ENCODE measurements around the gene HOMER2. TPM values are rescaled to one million over a fixed set of nuclear protein-coding genes. Genes with fewer than 3 reads are reported as not detected.

Gene HOMER2
- total and polyA plus RNA-seq, 2 of the 4 experiments (the other 2 are of a cell fraction) = 0.54 to 0.79 TPM

DNA sequence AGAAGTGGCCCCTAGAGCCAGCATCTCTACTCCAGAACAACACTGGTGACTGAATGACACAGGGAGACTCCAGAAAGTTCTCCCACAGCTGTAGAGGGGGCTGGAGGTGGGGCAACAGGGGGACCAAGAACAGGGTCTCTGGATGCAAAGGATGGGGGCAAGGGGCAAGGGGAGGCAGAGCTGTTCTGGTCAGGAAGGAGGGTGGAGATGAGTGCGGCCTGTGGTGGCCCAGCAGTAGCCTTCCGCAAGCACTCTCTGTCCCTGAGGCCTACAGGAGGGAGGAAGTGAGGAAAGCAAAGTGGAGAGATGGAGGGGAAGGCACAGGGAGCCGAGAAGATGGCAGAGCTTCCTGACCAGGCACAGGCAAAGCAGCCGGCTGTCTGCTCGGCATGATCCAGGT is 56.5 kb downstream of the HOMER2 start:
- H3K4ac ChIP-seq (ENCODE audit: low read depth, low read length) = no peak overlapping the region
- POLR2A ChIA-PET (ENCODE audit: unreplicated experiment) = no interaction called here
- H3K9ac ChIP-seq (ENCODE audit: low read depth, low read length) = no peak overlapping the region
- no peak overlapping the region for H3K23ac ChIP-seq (ENCODE audit: low read depth, low read length)
- no peak overlapping the region for H3K56ac ChIP-seq (ENCODE audit: extremely low read depth, insufficient read depth, low read length)
- no peak overlapping the region for H4K91ac ChIP-seq (ENCODE audit: insufficient read depth, low read depth, low read length)
- no peak overlapping the region for H4K8ac ChIP-seq (ENCODE audit: low read depth in 2 of 2, low read length in 2 of 2)
- no peaks in the 10 kb centered on the region for H3K79me1 ChIP-seq (ENCODE audit: low read depth in 1 of 2, low read length in 2 of 2)
- H3K4me2 ChIP-seq (ENCODE audit: low read depth, low read length) = no peak overlapping the region
- H2AFZ ChIP-seq (replicated peaks; ENCODE audit: low read length, poor library complexity) = no peak overlapping the region
- no peak overlapping the region for H2BK5ac ChIP-seq (ENCODE audit: low read depth, low read length, poor library complexity, severe bottlenecking)
- no peak overlapping the region for H3K18ac ChIP-seq (ENCODE audit: low read depth, low read length)
- DNase-seq (no peak), ATAC-seq (ENCODE audit: low read depth) (no peak)
- dilution Hi-C loops (cut with HindIII; ENCODE audit: low sequenced_read_pairs, unreplicated experiment) = no loop called here
- peaks cover 10% of the 10 kb centered on the region for H3K27me3 ChIP-seq (ENCODE audit: control insufficient read depth, insufficient read depth, low read length)
- CTCF ChIA-PET = no interaction called here
- TF ChIP-seq MXI1 (IDR thresholded peaks at IDR 0.05; ENCODE audit: borderline replicate concordance, low read depth, low read length) (no peak), BHLHE40 (IDR thresholded peaks at IDR 0.05; ENCODE audit: low read depth, low read length) (no peak), POLR2A (IDR thresholded peaks at IDR 0.05; ENCODE audit: low read depth, low read length) (no peak), RCOR1 (IDR thresholded peaks at IDR 0.05; ENCODE audit: insufficient replicate concordance, low read length) (no peak), RFX5 (IDR thresholded peaks at IDR 0.05; ENCODE audit: low read depth, low read length) (no peak), CEBPB (IDR thresholded peaks at IDR 0.05; ENCODE audit: low read depth, low read length) (no peak), NFE2L2 (IDR thresholded peaks at IDR 0.05; ENCODE audit: low read depth, low read length) (no peak), SMC3 (IDR thresholded peaks at IDR 0.05; ENCODE audit: low read depth, low read length) (no peak), RAD21 (IDR thresholded peaks at IDR 0.05; ENCODE audit: low read length) (no peak), MAZ (IDR thresholded peaks at IDR 0.05; ENCODE audit: borderline replicate concordance, low read depth, low read length) (no peak), MAFK (IDR thresholded peaks at IDR 0.05; ENCODE audit: low read depth, low read length) (no peak), CHD1 (IDR thresholded peaks at IDR 0.05; ENCODE audit: low read depth, low read length) (no peak), FOS (IDR thresholded peaks at IDR 0.05; ENCODE audit: low read depth, low read length) (no peak)
- TF ChIP-seq, protein P1, sequence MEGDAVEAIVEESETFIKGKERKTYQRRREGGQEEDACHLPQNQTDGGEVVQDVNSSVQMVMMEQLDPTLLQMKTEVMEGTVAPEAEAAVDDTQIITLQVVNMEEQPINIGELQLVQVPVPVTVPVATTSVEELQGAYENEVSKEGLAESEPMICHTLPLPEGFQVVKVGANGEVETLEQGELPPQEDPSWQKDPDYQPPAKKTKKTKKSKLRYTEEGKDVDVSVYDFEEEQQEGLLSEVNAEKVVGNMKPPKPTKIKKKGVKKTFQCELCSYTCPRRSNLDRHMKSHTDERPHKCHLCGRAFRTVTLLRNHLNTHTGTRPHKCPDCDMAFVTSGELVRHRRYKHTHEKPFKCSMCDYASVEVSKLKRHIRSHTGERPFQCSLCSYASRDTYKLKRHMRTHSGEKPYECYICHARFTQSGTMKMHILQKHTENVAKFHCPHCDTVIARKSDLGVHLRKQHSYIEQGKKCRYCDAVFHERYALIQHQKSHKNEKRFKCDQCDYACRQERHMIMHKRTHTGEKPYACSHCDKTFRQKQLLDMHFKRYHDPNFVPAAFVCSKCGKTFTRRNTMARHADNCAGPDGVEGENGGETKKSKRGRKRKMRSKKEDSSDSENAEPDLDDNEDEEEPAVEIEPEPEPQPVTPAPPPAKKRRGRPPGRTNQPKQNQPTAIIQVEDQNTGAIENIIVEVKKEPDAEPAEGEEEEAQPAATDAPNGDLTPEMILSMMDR (conservative IDR thresholded peaks at IDR 0.05; ENCODE audit: low read depth, low read length) = no peak
- TF ChIP-seq, protein P2, sequence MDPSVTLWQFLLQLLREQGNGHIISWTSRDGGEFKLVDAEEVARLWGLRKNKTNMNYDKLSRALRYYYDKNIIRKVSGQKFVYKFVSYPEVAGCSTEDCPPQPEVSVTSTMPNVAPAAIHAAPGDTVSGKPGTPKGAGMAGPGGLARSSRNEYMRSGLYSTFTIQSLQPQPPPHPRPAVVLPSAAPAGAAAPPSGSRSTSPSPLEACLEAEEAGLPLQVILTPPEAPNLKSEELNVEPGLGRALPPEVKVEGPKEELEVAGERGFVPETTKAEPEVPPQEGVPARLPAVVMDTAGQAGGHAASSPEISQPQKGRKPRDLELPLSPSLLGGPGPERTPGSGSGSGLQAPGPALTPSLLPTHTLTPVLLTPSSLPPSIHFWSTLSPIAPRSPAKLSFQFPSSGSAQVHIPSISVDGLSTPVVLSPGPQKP (IDR thresholded peaks at IDR 0.05; ENCODE audit: borderline replicate concordance, low read depth, low read length) = no peak
- TF ChIP-seq, protein P3, sequence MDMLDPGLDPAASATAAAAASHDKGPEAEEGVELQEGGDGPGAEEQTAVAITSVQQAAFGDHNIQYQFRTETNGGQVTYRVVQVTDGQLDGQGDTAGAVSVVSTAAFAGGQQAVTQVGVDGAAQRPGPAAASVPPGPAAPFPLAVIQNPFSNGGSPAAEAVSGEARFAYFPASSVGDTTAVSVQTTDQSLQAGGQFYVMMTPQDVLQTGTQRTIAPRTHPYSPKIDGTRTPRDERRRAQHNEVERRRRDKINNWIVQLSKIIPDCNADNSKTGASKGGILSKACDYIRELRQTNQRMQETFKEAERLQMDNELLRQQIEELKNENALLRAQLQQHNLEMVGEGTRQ (IDR thresholded peaks at IDR 0.05; ENCODE audit: low read depth, low read length) = no peak
- H3K14ac ChIP-seq (replicated peaks; ENCODE audit: low read depth, low read length) = no peak overlapping the region
- H2AK5ac ChIP-seq (ENCODE audit: low read depth, low read length) = no peak overlapping the region
- no peak overlapping the region for H2BK20ac ChIP-seq (ENCODE audit: low read depth, low read length)
- intact Hi-C loops (cut with micrococcal nuclease) = no loop called here
- BruUV-seq (replicated peaks) = no TSS peak
- no peaks in the 10 kb centered on the region for H4K20me1 ChIP-seq (ENCODE audit: insufficient read depth, low read length)
- no peak overlapping the region for H4K5ac ChIP-seq (ENCODE audit: low read depth, low read length)
- no peak overlapping the region for H2AK9ac ChIP-seq (replicated peaks; ENCODE audit: low read depth, low read length, poor library complexity)
- in situ Hi-C loops (cut with MboI; ENCODE audit: low sequenced_read_pairs) = no loop called here
- no peak overlapping the region for H3K27ac ChIP-seq (ENCODE audit: insufficient read depth, low read length)
- WGBS, 2 experiments (ENCODE audit: extremely low coverage in 2 of 2, insufficient read length in 1 of 2) = 78% methylated on average over 4 of the region's 5 CpGs; no CpG with 5 or more reads in 1 of the 2 experiments
- no peak overlapping the region for H3K4me3 ChIP-seq (ENCODE audit: insufficient read depth, low read depth, low read length)
- H3K9me1 ChIP-seq (ENCODE audit: insufficient read depth, low read length) = no peaks in the 10 kb centered on the region
- H3K4me1 ChIP-seq (ENCODE audit: control insufficient read depth, insufficient read depth, low read length) = peaks cover 3% of the 10 kb centered on the region; the same call in 1 of the 2 replicates
- H2BK120ac ChIP-seq (ENCODE audit: low read depth, low read length) = no peak overlapping the region
- no peaks in the 10 kb centered on the region for H3K36me3 ChIP-seq (ENCODE audit: control insufficient read depth, insufficient read depth, low read length)
- no peak overlapping the region for H2BK15ac ChIP-seq (ENCODE audit: low read depth, low read length)
- H3K9me3 ChIP-seq (ENCODE audit: control insufficient read depth, insufficient read depth, low read length) = no peaks in the 10 kb centered on the region
